ENCODE measurements around the gene TEAD2. TPM values are rescaled to one million over a fixed set of nuclear protein-coding genes. Genes with fewer than 3 reads are reported as not detected.

The TEAD2 gene
- total and polyA plus RNA-seq, 4 donors = 21.9 to 40.0 (median 31.5) TPM

GRCh38 chr19:49408816-49409440 is 46.7 kb upstream of the TEAD2 start:
- Histone ChIP-seq H3K4me1 (ENCODE audit: control insufficient read depth in 5 of 5, insufficient read depth in 5 of 5, low read length in 5 of 5) (peaks cover 0 to 8% (median 0%) of the 10 kb centered on the region in 5 donors), H3K27ac (ENCODE audit: low read depth in 1 of 2, low read length in 1 of 2) (no peak overlapping the region), H3K4me3 (no peak overlapping the region), H3K36me3 (ENCODE audit: control insufficient read depth in 4 of 4, insufficient read depth in 4 of 4, low read length in 4 of 4) (no peaks in the 10 kb centered on the region), H3K9me3 (ENCODE audit: control insufficient read depth in 4 of 4, insufficient read depth in 3 of 4, low read length in 3 of 4) (no peaks in the 10 kb centered on the region), H3K27me3 (ENCODE audit: control insufficient read depth in 3 of 3, insufficient read depth in 3 of 3, low read length in 2 of 3) (no peaks in the 10 kb centered on the region), H3K9ac (ENCODE audit: insufficient read depth in 1 of 2, low read length in 2 of 2) (no peak overlapping the region)
- no peak for DNase-seq
- TF ChIP-seq, protein P1, sequence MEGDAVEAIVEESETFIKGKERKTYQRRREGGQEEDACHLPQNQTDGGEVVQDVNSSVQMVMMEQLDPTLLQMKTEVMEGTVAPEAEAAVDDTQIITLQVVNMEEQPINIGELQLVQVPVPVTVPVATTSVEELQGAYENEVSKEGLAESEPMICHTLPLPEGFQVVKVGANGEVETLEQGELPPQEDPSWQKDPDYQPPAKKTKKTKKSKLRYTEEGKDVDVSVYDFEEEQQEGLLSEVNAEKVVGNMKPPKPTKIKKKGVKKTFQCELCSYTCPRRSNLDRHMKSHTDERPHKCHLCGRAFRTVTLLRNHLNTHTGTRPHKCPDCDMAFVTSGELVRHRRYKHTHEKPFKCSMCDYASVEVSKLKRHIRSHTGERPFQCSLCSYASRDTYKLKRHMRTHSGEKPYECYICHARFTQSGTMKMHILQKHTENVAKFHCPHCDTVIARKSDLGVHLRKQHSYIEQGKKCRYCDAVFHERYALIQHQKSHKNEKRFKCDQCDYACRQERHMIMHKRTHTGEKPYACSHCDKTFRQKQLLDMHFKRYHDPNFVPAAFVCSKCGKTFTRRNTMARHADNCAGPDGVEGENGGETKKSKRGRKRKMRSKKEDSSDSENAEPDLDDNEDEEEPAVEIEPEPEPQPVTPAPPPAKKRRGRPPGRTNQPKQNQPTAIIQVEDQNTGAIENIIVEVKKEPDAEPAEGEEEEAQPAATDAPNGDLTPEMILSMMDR (IDR thresholded peaks at IDR 0.05; ENCODE audit: control extremely low read depth, extremely low read depth) = no peak
- ATAC-seq (ENCODE audit: insufficient read depth, low FRiP score) = no peak
- WGBS, 2 donors = 73 to 75% methylated on average over 8 of the region's 8 CpGs

- H3K9me3 ChIP-seq (ENCODE audit: control insufficient read depth in 4 of 4, insufficient read depth in 3 of 4, low read length in 3 of 4) = no peaks in the 10 kb centered on the region
- ATAC-seq (ENCODE audit: insufficient read depth, low FRiP score) = no peak
- no peak overlapping the region for H3K27ac ChIP-seq (ENCODE audit: low read depth in 1 of 2, low read length in 1 of 2)
- whole genome bisulfite sequencing, 2 donors = 88 to 94% methylated on average over 16 of the region's 16 CpGs
- H3K27me3 ChIP-seq (ENCODE audit: control insufficient read depth in 3 of 3, insufficient read depth in 3 of 3, low read length in 2 of 3) = no peaks in the 10 kb centered on the region
- H3K4me3 ChIP-seq = no peak overlapping the region
- no peak overlapping the region for H3K9ac ChIP-seq (ENCODE audit: insufficient read depth in 1 of 2, low read length in 2 of 2)
- TF ChIP-seq, protein P1 (IDR thresholded peaks at IDR 0.05; ENCODE audit: control extremely low read depth, extremely low read depth) = no peak
- H3K36me3 ChIP-seq (ENCODE audit: control insufficient read depth in 4 of 4, insufficient read depth in 4 of 4, low read length in 4 of 4) = no peaks in the 10 kb centered on the region
- no peak for DNase-seq
- peaks cover 0 to 3% (median 0%) of the 10 kb centered on the region in 5 donors for H3K4me1 ChIP-seq (ENCODE audit: control insufficient read depth in 5 of 5, insufficient read depth in 5 of 5, low read length in 5 of 5)
These were observed 45.3 kb upstream of the TEAD2 start for GRCh38 chr19:49407482-49408015.

GRCh38 chr19:49407079-49407478 is 44.9 kb upstream of the TEAD2 start:
- H3K4me3 ChIP-seq = no peak overlapping the region
- no peaks in the 10 kb centered on the region for H3K27me3 ChIP-seq (ENCODE audit: control insufficient read depth in 3 of 3, insufficient read depth in 3 of 3, low read length in 2 of 3)
- H3K27ac ChIP-seq (ENCODE audit: low read depth in 1 of 2, low read length in 1 of 2) = no peak overlapping the region
- DNase-seq (no peak), ATAC-seq (ENCODE audit: insufficient read depth, low FRiP score) (no peak)
- peaks cover 0 to 3% (median 0%) of the 10 kb centered on the region in 5 donors for H3K4me1 ChIP-seq (ENCODE audit: control insufficient read depth in 5 of 5, insufficient read depth in 5 of 5, low read length in 5 of 5)
- H3K36me3 ChIP-seq (ENCODE audit: control insufficient read depth in 4 of 4, insufficient read depth in 4 of 4, low read length in 4 of 4) = no peaks in the 10 kb centered on the region
- whole genome bisulfite sequencing, 2 donors = 68 to 72% methylated on average over 7 of the region's 7 CpGs
- H3K9ac ChIP-seq (ENCODE audit: insufficient read depth in 1 of 2, low read length in 2 of 2) = no peak overlapping the region
- no peaks in the 10 kb centered on the region for H3K9me3 ChIP-seq (ENCODE audit: control insufficient read depth in 4 of 4, insufficient read depth in 3 of 4, low read length in 3 of 4)
- TF ChIP-seq, protein P1 (IDR thresholded peaks at IDR 0.05; ENCODE audit: control extremely low read depth, extremely low read depth) = no peak
